GM15510 (cell line): ENCODE measurements around the gene NACC2.

ENCODE experiments used
- POLR2A ChIP-seq: IDR thresholded peaks from 3 replicates; pipeline ENCODE4 v1.6.1; 2011; ENCODE audit warnings: borderline replicate concordance; ENCODE audit not compliant: insufficient read length; ENCODE audit errors: extremely low read depth

Gene NACC2

GRCh38 chr9:136045595-136046553 lies 49.2 kb downstream of the NACC2 start:
- TF ChIP-seq POLR2A: no peak

- no peak for TF ChIP-seq POLR2A
These were observed 50.0 kb downstream of the NACC2 start for GRCh38 chr9:136044971-136045594.

- TF ChIP-seq POLR2A: no peak
These were observed 50.7 kb downstream of the NACC2 start for GRCh38 chr9:136044207-136044970.

GRCh38 chr9:136043441-136043991 lies 51.6 kb downstream of the NACC2 start:
- TF ChIP-seq POLR2A: no peak

GRCh38 chr9:136042541-136042940 lies 52.5 kb downstream of the NACC2 start:
- no peak for TF ChIP-seq POLR2A

DNA sequence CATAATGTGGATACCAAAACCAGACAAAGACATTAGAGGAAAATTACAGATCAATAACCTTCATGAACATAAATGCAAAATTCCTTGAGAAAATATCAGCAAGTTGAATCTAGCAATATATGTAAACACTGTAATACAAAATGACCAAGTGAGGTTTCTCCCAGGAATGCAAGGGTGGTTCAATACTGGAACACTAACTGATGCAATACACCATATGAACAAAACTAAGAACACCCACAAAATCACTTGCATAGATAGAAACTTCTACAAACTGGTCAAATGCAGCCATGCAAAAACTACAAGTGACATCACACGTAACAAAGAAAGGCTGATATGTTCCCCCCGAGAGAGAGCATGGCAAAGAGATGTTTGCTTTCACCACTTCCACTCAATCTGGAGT lies 55.6 kb downstream of the NACC2 start:
- no peak for TF ChIP-seq POLR2A

- TF ChIP-seq POLR2A: no peak
These were observed 58.2 kb downstream of the NACC2 start for GRCh38 chr9:136036848-136037247.

DNA sequence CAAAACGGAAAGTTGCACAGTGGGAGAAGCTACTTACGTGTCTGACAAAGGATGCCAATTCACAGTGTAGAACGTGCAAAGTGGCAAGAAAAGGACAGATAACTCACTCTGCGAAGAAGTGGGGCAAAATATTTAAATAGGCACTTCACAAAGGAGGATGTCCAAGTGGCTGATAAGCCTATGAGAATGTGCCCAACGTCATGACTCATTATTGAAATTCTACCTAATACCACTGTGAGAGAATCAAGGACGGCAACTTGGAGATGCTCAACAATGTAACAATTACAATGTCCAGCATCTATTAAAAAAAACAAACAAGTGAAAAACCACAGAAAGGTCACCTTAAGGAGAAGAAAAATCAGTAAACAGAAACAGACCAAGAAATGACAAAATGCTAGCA lies 59.0 kb downstream of the NACC2 start:
- TF ChIP-seq POLR2A: no peak

GRCh38 chr9:136031741-136032730 lies 63.1 kb downstream of the NACC2 start:
- no peak for TF ChIP-seq POLR2A

GRCh38 chr9:136031094-136031493 lies 64.0 kb downstream of the NACC2 start:
- no peak for TF ChIP-seq POLR2A

DNA sequence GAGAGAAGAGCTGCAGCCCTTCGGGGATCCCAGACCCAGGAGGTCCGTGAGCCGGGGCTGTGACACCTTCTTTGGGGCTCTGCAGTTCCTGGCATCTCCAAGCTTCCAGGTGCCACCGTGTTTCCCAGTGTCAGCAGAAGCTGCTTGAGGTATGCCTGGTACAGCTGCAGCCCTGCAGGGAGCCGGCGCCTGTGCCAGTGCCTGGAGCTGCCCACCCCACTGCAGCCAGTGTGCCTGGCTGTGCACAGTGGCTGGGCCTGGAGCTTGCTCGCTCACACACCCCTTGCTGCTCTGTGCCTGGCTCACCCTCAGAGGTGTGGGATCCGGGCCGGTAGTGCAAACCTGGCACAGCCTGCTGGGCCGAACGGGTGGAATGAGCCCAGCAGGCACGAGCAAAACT lies 65.5 kb downstream of the NACC2 start:
- TF ChIP-seq POLR2A: no peak

GRCh38 chr9:136028760-136029470 lies 66.2 kb downstream of the NACC2 start:
- TF ChIP-seq POLR2A: no peak
